GM12878 (cell line): ENCODE data around the gene LETM1. TPM values are rescaled to one million over a fixed set of nuclear protein-coding genes. Genes with fewer than 3 reads are reported as not detected.

Experiments
- ATF7 ChIP-seq: fragments of 450-650 bp; IDR thresholded peaks from 2 replicates; pipeline ENCODE4 v1.6.1; 2016; ENCODE audit warnings: low read depth, mild to moderate bottlenecking
- BHLHE40 ChIP-seq, 2 experiments: fragments of 450-650 bp in 1 of 2; IDR thresholded peaks; 2 replicates each; pipeline ENCODE4 v1.6.1; 2011 to 2017; ENCODE audit warnings: low read depth in 2 of 2, borderline replicate concordance in 1 of 2, improper control_type of control experiment in 1 of 2, low read length in 1 of 2, mild to moderate bottlenecking in 1 of 2
- CBFB ChIP-seq: IDR thresholded peaks from 2 replicates; pipeline ENCODE4 v1.6.1; 2016; ENCODE audit warnings: antibody characterized with exemption, low read depth
- CBX3 ChIP-seq: fragments of 200-600 bp; sonication (generic); IDR thresholded peaks from 2 replicates; pipeline ENCODE4 v1.6.1; 2016; ENCODE audit warnings: low read depth, borderline replicate concordance
- FOXK2 ChIP-seq: fragments of 450-650 bp; IDR thresholded peaks from 2 replicates; pipeline ENCODE4 v1.6.1; 2017; ENCODE audit warnings: mild to moderate bottlenecking, moderate library complexity
- LARP7 ChIP-seq: fragments of 450-650 bp; IDR thresholded peaks from 2 replicates; pipeline ENCODE4 v1.6.1; 2017; ENCODE audit warnings: mild to moderate bottlenecking
- POLR2AphosphoS5 ChIP-seq: IDR thresholded peaks from 2 replicates; pipeline ENCODE4 v1.6.1; 2011; ENCODE audit warnings: mild to moderate bottlenecking, low read length, inconsistent platforms
- RBBP5 ChIP-seq: fragments of 200-600 bp; sonication (generic); conservative IDR thresholded peaks from 2 replicates; pipeline ENCODE4 v1.6.1; 2016
- SUPT20H ChIP-seq: IDR thresholded peaks from 2 replicates; pipeline ENCODE4 v1.6.1; 2011; ENCODE audit warnings: low read depth, mild to moderate bottlenecking, low read length, moderate library complexity, borderline replicate concordance; ENCODE audit not compliant: control insufficient read depth
- polyA plus RNA-seq, 11 experiments: library from polyadenylated mRNA; depleted of rRNA in 4 of 11; unstranded in 6 of 11; stranded (reverse) in 5 of 11; fragments of >200 nt; fragmentation: Nextera tagmentation in 4 of 11; fragmentation: Illumina TruSeq in 1 of 11; extraction: Ambion mirVana in 4 of 11; extraction: Trizol in 1 of 11; gene quantifications; 1 replicate in 1 of 11; 2 replicates in 10 of 11; pipeline versions ENCODE4 v1.2.1 to v1.2.3, GENCODE V29; 2011 to 2016; ENCODE audit warnings: inconsistent platforms in 2 of 11, missing spikeins in 2 of 11, low read depth in 1 of 11
- total RNA-seq, 4 experiments: library from RNA; depleted of rRNA in 3 of 4; stranded (reverse); fragments of >200 nt in 3 of 4; fragmentation: Illumina TruSeq in 1 of 4; extraction: Trizol in 1 of 4; gene quantifications; 2 replicates each; pipeline versions ENCODE4 v1.2.1 to v1.2.3, GENCODE V29; 2013 to 2021
- TF ChIP-seq, protein P1 (sequence below): IDR thresholded peaks from 2 replicates; pipeline ENCODE4 v1.6.1; 2012; ENCODE audit warnings: low read depth, low read length, improper control_type of control experiment
- TF ChIP-seq, protein P2 (sequence below): fragments of 450-650 bp; IDR thresholded peaks from 2 replicates; pipeline ENCODE4 v1.6.1; 2018; ENCODE audit warnings: borderline replicate concordance, mild to moderate bottlenecking; ENCODE audit not compliant: partially characterized antibody

The LETM1 gene
- total and polyA plus RNA-seq, 10 of the 15 experiments (the other 5 are each of a cell fraction or from before 2014, with no cell fraction given) = 2.6 to 65.2 (median 30.2) TPM

GRCh38 chr4:1777822-1778641 is 77.9 kb downstream of the LETM1 start (continued):
- no peak for TF ChIP-seq POLR2AphosphoS5
- TF ChIP-seq RBBP5 = no peak
- TF ChIP-seq BHLHE40 (IDR thresholded peaks at IDR 0.05; ENCODE audit: borderline replicate concordance in 1 of 2, low read depth in 2 of 2, low read length in 1 of 2) = no peak
- TF ChIP-seq LARP7 = no peak
- TF ChIP-seq CBFB = no peak
- TF ChIP-seq, protein P1, sequence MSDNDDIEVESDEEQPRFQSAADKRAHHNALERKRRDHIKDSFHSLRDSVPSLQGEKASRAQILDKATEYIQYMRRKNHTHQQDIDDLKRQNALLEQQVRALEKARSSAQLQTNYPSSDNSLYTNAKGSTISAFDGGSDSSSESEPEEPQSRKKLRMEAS = no peak
- no peak for TF ChIP-seq FOXK2
- TF ChIP-seq, protein P2, sequence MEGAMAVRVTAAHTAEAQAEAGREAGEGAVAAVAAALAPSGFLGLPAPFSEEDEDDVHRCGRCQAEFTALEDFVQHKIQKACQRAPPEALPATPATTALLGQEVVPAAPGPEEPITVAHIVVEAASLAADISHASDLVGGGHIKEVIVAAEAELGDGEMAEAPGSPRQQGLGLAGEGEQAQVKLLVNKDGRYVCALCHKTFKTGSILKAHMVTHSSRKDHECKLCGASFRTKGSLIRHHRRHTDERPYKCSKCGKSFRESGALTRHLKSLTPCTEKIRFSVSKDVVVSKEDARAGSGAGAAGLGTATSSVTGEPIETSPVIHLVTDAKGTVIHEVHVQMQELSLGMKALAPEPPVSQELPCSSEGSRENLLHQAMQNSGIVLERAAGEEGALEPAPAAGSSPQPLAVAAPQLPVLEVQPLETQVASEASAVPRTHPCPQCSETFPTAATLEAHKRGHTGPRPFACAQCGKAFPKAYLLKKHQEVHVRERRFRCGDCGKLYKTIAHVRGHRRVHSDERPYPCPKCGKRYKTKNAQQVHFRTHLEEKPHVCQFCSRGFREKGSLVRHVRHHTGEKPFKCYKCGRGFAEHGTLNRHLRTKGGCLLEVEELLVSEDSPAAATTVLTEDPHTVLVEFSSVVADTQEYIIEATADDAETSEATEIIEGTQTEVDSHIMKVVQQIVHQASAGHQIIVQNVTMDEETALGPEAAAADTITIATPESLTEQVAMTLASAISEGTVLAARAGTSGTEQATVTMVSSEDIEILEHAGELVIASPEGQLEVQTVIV = no peak
- TF ChIP-seq SUPT20H = no peak
- no peak for TF ChIP-seq CBX3
- TF ChIP-seq ATF7 = no peak
